Activated gamma-delta T cell treated with Interleukin-2 at 50 U/mL for 16 hours (primary cell): Measurements from ENCODE around the gene HGD.
A peak's percentile ranks its signal among the peaks of the same experiment; 100 is the strongest.

Experiments
- DNase-seq: peaks from one replicate; pipeline ENCODE4 v3.0.0-alpha.2; 2020

Gene HGD, protein sequence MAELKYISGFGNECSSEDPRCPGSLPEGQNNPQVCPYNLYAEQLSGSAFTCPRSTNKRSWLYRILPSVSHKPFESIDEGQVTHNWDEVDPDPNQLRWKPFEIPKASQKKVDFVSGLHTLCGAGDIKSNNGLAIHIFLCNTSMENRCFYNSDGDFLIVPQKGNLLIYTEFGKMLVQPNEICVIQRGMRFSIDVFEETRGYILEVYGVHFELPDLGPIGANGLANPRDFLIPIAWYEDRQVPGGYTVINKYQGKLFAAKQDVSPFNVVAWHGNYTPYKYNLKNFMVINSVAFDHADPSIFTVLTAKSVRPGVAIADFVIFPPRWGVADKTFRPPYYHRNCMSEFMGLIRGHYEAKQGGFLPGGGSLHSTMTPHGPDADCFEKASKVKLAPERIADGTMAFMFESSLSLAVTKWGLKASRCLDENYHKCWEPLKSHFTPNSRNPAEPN

DNA sequence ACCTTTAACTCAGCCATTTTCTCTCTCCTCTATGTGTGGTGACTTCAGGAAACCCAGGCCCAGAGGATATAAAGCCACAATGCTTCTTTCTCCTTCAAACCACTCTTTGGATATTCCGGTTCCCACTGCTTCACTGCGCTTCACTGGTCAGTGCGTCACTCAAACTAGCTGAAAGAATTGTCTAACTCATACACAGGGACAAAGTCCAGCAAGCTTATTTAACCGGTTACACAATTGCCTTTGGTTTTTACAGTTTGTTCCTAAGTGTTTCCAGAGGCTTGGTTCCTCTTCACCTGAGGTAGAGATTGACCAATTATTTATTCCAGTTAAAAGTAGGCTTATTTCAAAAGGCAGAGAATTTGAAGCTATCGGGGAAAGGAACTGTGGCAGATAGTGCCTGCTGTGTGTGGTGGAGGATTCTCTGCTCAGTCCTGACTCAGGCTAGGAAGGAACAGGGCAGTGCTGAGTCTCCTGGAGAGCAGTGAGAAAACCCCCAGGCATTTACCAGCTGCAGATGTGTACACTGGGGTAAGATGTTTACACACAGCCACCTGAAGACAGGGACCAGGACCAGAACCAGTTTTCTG, at the start of gene HGD:
Gene HGD (minus strand): TSS at position 145 of the 587 bp plus-strand sequence. CDS start 128 bp downstream, at position 17.
- no peak for DNase-seq

DNA sequence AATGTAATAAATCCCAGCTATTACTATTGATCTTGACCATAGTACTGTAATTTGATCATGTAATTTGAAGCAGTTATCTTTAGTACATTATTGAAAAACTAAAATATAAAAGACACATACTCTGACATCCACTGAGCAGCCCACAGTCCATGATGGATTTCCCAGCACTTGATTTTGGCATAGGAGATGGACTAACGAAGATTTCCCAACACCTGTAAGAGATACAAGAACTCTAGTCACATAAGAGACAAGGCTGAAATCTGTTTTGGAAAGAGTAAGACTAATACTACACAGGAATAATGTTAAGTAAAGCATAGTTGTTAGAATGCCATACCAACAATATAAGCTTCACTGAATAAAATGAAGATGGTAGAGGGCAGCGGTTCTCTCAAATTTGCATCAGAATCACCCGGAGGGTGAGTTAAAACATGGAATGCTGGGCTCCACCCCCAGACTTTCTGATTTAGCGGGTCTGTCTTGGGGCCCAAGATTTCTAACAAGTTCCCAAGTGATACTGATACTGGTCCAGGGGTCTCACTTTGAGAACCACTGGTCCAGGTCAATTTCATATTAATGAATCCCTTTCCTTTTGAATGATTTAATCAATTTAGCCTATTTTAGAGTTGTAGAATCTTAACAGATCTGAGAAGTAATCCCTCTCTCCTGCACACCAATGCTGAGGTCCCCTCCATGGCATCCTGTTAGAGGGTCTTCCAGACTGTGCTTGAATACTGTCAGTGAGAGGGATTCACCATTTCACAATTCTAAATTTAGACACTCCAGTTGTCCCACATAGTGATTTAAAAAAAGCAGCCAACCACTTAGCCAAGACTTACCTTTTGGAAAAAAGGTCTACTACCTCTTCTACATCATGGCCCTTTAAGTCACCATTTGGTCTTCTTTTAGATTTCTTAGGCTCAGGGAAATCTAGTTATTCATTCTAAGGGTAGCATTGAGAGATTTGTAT, 48.8 kb upstream of the HGD start:
- no peak for DNase-seq

DNA sequence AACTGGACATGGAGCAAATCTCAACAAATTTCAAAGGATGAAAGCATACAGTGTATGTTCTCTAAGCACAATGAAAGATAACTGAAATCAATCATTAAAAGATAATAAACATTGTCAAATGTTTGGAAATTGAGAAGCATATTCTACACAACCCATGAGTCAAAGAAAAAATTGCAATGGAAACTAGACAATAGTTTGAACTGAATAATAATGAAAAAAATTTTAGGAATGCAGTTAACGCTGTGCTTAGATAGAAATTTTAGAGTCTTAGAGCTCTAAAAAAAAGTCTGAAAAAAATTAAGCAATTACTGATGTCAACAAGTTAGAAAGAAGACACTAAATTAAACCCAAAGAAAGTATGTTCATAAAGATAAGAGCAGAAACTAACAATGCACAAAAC, 44.8 kb upstream of the HGD start:
- no peak for DNase-seq

DNA sequence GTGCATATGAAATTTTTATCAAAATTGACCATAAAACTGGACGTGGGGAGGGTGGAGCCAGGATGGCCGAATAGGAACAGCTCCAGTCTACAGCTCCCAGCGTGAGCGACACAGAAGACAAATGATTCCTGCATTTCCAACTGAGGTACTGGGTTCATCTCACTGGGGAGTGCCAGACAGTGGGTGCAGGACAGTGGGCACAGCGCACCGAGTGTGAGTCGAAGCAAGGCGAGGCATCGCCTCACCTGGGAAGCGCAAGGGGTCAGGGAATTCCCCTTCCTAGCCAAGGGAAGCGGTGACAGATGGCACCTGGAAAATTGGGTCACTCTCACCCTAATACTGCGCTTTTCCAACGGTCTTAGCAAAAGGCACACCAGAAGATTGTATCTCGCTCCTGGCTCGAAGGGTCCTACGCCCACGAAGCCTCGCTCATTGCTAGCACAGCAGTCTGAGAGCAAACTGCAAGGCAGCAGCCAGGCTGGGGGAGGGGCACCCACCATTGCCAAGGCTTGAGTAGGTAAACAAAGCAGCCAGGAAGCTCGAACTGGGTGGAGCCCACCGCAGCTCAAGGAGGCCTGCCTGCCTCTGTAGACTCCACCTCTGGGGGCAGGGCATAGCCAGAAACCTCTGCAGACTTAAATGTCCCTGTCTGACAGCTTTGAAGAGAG, 37.3 kb upstream of the HGD start:
- peak; percentile 85 for DNase-seq

DNA sequence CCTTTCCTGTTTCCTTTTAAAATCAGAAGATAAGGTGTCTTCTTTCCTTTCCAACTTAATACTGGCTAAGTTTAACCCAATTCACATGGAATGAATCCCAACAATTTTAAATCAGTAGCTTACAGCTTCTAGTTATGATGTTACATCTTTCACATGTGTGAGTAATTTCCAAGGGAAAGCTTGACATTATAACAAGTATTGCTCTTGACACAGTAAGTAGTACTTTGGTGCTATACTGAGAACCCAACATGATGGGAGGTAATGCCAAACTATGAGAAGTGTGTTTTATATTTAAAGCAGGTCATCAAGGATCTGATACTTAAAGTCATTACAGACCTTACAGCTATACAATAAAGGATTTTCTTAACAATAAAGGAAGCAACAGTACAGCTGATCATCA, 31.2 kb upstream of the HGD start:
- no peak for DNase-seq

DNA sequence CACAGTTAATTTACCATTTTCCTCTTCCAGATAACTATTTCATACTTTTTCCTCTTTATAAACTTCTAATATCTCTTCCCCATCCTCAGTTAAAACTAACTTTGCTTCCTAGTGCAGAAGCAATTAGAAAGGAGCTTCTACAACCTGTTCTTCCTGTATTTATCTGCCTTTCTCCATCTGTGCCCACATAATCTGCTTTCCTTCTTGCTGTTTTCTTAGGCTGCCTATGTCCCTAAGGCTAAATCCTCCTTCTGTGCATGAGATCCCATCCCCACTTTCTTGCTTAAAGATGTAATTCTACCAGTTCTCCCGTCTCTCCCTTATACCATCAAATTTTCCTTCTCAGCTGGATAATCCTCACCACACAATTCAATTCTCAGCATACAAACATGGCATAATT, 28.3 kb upstream of the HGD start:
- DNase-seq = no peak

DNA sequence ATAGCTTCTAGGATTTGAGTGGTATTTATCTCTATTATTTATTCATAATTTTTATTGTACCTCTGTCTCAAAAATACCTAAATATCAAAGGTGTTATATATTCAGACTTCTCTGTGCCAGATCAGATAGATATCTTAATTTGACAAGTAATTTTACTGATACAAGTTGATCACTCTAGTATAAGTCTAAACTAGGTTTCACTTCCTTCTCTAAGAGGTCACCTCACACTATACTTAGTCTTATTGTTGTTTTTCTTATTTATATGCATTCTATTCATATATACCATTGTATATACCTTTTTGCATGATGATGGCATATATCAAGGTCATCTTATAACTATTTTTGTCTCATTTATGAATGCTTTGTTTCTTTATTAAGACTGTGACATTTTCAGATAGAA, 26.4 kb upstream of the HGD start:
- DNase-seq = no peak

DNA sequence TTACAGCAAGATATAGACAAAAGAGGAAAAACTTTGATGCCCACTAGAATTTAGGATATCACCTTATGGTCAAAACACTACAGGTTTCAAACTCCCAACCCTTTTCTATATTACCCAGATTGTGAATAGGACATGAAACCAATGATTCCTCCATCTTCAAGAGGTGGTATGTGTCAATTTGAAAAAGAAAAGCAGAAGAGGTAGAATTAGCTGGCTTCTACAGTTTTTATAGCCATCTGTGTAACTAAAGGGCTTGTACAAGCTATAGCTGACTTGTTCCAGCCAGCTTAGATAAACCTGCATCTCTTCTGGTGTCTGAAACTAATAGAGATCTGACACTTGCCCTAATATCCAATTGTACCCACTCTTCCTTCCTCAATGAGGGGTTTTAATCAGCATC, 24.9 kb upstream of the HGD start:
- no peak for DNase-seq

DNA sequence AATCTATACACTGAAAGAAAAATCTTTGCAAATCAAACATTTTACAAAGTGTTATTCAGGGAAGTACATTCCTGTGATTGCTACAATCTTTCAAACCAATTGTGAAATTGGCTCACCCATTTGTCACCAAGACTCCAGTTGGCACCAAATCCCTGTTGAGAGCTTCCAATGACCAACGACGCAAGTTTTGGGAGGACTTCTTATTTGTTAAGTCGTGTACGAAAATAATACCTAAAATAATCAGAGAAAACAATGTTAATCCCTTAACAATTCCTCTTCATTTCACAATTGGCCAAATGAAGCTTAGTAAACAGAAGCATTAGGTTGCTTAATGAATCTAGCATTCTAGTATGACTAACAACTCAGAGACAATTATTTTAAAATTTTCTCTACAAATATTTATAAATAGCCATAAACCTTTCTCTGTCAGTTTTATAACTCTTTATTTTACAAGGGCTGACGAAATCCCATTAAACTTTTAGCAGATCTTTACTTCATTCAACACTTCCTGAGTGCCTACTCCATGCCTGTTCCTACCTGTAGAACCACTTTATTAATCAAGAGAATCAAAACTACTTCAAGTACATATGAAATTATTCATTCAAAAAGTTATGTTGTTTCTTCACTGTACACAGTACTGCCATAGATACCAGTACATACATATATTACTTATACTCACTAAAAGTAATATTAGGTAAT, 24.0 kb upstream of the HGD start:
- DNase-seq = no peak

DNA sequence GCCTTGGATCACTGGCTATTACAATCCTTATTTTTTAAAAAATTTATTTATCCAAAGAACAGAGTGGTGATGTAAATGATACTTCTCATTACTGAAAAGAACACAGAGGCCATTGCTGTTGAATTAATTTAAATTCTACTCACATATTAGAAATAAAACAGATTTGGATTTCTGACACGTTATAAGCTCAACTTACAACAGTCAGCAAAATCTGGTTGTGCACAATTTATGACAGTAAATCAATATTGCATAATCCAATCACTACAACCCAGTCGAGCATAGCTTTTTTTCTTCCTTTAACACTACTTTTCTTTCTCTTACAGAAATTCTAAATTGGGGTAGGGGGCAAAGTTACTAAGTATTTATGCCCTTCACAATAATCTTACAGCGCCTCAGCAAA, 17.3 kb upstream of the HGD start:
- DNase-seq = no peak

DNA sequence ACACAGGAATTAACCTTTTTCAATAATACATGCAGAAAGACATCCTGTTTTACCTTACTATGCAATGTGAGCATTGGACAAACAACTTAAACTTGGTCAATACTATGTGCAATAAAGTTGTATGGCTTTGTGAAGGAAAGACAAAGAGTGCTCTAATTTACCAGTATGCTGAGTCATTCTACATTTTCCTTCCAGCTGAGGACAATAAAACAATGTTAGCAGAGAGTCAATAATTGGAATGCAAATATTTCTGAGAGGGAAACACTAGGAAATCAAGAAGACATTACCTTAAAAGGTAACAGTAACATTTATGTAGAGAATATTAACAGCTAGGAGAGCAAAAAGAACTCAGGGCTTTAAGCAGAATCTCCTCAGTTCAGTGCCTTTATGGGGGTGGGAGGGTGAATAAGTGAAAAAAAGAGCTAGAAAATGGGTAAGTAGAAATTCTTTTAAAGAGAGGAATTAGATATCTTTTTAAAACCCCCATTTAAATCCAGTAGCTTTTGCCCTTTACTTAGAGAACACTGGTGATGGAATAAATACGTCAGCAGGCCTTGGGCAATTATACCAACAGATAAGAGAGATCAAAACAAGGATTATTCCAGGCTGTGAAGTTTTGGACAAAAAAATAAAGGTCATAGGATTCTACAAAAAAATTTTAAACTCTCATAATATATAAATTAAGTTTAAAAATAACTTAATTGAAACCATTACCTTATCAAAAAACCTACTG, 11.6 kb upstream of the HGD start:
- no peak for DNase-seq

DNA sequence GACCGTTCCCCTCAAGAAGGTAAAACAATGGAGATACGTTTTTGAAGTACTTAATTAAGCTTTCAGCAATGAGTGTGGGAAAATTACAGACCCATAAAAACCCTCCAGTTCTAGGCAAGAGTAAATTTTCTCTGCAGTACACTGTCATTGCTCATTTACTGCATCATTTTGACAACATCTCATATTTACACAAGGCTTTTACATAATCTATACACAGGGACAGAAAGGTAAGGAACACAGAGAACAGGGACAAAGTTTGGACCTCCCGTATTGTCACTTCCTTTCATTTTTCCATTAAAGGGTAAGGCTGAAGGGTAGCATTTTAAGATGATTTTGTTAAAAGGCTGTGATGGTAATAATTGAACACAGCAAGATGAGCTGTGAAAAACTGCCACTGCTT, 7.4 kb upstream of the HGD start:
- no peak for DNase-seq

DNA sequence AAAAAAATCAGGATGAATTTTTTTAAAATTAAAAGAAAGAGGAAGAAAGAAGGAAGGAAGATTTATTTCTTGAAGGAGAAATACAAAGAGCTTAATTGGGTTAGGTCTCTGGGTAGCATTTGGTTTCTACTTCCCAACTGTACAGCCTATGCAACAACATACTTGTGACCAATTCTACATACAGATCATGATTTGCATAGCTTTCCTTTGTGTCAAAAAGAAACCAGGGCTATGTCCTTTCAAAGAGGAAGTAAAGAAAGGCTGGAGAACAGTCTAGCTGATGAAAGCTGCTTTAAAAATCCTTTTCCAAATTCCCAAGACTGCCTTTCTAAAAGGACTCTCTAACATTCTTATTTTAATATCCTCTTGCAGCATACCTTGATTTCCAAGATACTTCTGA, 6.1 kb upstream of the HGD start:
- no peak for DNase-seq

DNA sequence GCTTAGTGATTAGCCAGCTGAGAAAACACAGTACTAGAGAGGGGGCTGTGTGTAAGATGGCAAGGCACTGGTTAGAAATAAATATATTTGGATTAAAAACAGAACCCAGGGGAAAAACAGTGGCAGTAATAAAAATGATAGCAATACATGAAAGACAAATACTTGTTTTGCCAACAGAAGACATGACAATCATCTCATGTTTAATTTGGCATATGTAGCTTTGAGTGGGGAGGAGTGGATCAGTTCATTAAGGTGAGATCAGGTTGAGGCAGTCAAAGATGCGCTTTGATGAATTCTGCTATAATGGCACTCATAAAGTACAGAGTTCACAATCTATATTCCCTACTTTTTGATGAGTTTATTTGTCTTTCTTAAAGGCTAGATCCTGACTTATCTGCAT, 3.4 kb upstream of the HGD start:
- no peak for DNase-seq

DNA sequence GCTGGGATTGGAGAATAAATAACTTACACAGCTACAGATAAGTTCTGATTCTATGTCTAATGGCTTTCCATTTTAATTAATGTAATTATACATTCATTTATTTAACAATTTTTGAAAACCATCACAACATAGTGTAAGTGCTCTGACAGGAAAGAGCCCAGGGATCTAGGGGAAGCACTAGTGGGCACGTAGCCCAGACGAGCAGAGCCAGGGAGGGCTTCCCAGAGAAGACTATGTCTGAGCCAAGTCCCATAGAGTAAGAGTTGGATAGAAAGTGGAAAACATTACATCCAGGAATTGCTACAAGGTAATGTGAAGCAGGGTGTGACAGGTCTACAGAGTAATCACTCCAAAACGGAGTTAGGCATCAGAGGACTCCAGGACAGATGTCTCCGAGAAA, 2.9 kb upstream of the HGD start:
- no peak for DNase-seq

DNA sequence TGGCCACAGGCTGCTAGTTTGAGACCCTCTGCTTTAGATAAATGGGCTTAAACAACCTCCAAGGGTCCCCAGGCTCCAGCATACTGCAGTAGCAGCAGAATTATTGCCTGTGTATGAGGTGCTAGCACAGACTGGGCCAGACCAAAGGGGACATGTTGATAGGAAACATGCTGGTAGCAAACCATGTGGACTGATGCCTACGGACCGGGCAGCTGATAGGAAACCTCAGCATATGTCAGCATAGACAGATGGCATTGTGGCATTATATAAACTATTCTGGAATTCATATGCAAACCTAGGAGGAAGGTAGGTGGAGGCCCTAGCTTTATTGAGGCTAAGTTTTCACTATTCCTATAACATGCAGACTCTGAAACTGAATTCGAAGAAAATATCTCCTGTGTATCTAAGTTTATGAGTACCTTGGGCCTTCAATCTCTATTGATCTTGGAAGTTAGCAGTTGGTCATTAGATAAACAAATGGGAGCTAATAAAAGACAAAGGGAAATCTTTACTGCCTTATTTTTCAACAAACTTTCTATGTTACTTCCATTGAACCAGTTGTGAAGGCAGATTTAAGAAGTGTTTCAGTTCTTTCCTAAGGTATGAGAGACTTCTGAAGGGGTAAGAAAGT, 1.7 kb upstream of the HGD start:
- no peak for DNase-seq

DNA sequence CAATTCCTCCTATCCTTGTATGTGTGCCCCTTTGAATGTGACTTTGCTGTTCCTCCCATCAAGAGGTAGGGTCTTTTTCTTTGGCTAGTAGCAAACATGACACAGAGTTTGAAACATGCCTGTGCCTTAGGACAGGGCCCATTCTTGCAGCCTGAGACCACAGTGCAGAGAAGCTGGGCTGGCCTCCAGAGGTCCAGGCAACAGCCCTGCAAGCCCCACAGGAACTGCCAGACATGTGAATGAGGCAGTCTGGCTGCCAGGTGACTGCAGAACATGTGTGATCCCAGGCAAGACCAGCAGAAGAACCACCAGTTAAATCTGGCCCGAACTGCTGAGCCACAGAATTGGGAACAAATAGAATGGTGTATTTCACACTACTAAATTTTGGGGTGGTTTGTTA, 1.2 kb upstream of the HGD start:
- DNase-seq = no peak

DNA sequence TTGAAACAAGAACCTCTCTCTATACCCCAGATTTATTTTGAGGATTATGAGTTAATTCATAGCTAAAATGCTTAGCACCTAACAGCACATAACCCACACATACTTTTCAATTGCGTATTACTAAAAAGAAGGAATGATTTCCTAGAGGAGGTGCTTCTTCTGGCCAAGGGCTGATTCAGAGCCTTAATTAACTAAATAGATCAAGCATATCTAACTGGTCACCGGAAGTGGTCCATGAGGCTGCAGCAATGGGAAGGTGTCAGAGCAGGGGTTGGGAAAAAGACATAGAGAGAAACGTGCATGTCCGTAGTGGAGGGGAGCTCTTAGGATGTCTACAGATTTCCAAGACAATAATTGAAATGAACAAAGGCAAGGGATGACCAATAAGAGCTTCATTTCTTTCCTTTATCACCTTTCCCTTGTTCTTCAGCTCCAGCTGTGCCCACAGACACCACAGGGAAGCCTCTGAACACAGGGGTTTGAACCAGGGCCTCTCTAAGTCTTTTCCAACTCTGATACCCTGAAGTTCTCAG, 467 bp downstream of the HGD start:
- DNase-seq = no peak

DNA sequence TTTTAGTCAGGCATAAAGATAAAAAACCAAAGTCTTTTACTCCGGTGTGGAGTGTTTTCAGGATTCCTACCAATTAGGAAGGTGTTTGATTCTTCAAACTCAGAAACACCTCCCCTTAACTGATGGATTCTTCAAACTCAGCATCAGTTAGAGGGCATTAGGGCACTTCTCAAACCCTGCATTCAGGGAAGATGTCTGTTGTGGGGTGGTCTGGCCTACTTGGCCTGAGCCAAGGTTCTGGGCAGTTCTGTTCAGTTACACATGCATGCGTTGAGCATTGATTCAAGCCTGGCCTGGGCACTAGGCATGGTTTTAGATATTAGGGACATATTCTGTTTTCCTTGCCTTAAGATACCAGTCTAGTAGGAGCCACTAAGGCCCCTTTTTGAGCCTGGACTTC, 1.0 kb downstream of the HGD start:
- no peak for DNase-seq

DNA sequence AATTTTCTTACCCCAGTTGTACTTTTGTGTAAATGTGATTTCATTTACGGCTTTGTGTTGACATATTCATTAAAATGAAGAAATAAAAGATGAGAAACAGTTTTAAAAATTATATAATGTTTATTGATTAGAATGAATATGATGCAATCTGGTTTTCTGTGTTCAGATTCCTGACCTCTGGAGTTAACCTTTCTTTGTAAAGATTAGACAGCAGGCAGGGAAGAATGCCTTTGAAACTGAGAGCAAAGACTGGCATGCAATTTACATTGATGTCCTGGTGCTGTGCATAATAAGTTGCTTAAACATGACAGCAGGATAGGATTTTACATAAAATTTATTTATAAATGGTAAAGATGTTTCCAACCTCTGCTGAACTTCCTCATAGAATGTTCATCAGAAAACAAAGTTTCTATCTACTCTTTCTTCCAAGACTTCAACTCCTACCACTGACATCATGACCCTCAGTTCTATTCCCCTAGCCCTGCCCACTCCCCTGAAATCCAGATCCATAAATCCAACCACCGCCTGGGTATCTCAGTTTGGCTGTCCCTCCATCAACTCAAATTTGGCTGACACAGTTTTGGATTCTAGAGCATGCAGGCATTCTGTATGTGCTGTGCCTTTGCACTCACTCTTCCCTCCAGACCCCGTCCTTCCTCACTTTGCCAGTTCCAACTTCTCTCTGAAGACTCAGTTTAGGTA, 1.7 kb downstream of the HGD start:
- no peak for DNase-seq
